HG03064 (cell line): ENCODE measurements around the gene RAB3C.
"Not testable (repeated sequence)": the region's sequence is repeated elsewhere in the genome, so short reads cannot be mapped to it uniquely, and the experiment has no call there.

ENCODE experiments used
- ATAC-seq: cut with Tn5 transposase; IDR thresholded peaks from one replicate; pipeline ENCODE4 v1.9.1; 2021; ENCODE audit warnings: low read depth; ENCODE audit not compliant: unreplicated experiment

Gene RAB3C

DNA sequence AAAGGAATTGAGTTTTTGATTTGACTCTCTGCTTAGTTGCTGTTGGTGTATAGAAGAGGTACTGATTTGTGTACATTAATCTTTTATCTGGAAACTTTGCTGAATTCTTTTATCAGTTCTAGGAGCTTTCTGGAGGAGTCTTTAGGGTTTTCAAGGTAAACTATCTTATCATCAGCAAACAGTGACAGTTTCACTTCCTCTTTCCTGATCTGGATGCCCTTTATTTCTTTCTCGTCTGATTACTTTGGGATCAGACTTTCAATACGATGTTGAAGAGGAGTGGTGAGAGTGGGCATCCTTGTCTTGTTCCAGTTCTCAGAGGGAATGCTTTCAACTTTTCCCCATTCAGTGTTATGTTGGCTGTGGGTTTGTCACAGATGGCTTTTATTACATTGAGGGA lies 17.7 kb downstream of the RAB3C start:
- not testable (repeated sequence) for ATAC-seq

DNA sequence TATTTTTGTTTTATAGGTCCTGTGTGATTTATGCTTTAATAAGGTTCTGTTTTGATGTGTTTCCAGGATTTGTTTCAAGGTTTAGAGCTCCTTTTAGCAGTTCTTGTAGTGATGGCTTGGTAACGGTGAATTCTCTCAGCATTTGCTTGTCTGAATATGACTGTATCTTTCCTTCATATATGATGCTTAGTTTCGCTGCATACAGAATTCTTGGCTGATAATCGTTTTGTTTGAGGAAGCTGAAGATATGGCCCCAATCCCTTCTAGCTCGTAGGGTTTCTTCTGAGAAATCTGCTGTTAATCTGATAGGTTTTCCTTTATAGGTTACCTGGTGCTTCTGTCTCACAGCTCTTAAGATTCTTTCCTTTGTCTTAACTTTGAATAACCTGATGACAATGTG lies 20.0 kb downstream of the RAB3C start:
- ATAC-seq: not testable (repeated sequence)

DNA sequence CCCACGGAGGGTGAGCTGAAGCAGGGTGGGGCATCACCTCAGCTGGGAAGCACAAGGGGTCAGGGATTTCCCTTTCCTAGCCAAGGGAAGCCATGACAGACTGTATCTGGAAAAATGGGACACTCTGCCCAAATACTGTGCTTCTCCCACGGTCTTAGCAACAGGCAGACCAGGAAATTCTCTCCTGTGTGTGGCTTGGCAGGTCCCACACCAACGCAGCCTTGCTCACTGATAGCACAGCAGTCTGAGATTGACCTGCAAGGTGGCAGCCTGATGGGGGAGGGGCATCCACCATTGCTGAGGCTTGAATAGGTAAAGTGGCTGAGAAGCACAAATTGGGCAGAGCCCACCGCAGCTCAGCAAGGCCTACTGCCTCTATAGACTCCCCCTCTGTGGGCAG lies 23.2 kb downstream of the RAB3C start:
- no peak for ATAC-seq

DNA sequence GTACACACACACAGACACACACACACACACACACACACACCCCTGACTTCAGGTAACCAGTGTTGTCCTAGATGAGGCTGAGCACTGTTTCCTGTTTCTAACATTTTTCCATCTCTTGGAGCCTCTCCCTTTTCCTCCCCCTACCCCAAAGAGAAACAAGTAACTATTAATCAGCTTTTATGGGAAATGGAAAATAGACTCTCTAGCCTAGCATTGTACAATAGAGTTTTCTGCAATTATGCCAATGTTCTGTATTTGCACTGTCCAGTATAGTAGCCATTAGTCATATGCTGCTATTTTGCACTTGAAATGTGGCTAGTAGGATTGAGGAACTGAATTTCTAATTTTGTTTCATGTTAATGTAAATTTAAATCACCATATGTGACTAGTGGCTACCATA lies 33.1 kb downstream of the RAB3C start:
- no peak for ATAC-seq

DNA sequence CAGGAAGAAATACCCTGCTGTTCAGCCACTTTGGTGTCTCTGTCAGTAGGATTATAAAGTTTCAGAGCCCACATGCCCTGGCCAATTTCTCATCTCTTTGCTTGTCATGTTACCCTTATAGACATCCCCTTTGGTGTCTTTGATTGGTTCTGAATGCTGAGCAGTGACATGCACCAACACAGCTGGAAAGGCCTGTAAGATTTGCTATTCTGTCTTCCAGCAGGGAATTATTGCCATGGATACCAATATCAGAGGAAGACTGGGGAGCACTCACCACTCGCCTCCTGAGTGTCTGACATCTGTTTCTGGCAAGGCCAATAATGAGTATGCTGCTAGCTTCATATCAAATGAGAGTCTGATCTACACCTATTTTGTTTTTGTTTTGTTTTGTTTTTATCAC lies 34.4 kb downstream of the RAB3C start:
- no peak for ATAC-seq

DNA sequence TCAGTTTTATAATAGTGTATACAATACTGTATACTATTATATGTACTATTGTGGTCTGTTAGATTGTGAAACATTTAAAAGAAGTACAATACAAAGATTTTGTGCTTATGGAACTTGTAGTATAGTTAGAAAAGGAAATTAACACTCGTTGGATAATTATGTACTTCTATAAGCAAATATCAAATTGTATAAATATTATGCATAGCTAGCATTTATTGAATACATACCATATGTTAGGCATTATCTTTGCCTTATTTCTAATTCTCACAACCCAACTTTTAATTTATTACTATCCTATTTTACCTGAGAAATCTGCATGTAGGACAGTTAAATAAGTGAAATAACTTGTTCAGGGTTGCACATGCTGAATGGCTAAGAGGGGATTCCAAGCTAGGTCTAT lies 37.5 kb downstream of the RAB3C start:
- no peak for ATAC-seq

DNA sequence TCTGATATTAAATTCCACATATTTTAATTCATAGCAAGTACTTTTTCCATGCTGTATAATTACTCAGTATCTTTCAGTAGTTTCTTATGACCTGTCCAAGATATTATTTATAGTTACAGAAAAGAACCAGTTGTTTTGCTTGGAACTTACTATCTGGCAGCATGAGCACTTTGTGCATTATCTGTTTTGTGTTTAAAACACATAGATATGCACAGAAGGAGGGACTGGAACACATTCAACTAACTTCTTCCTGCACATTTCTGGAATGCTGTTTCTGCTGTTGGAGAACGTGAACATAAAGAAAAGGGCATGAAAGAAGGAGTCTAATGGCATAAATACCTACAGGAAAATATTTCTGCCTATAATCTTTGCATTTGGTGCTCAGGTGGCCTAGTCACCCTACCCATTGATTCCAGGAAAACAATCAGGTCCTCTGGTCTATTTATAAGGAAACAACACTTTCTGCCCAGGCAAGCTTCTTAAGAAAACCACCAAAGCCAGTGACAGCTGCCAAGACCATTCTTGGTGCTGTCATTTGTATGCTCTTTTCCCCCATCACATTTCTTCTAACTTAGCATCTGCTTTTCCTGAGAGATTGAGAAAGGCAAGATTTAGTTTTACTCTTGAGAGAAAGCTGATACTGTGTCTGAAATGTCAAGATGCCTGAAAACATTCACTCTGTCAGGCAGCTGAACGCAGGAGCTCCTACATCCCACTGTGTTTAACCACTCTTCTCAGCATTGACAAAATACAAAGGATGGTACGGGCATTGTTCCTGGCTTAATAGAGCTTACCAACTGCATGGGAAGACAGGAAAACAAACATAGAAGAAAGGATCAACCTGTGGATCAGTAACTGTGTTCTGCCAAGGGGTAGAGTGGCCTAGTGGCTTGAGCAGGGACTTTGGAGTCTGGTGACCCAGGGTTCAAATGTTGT lies 40.3 kb downstream of the RAB3C start:
- ATAC-seq: no peak

DNA sequence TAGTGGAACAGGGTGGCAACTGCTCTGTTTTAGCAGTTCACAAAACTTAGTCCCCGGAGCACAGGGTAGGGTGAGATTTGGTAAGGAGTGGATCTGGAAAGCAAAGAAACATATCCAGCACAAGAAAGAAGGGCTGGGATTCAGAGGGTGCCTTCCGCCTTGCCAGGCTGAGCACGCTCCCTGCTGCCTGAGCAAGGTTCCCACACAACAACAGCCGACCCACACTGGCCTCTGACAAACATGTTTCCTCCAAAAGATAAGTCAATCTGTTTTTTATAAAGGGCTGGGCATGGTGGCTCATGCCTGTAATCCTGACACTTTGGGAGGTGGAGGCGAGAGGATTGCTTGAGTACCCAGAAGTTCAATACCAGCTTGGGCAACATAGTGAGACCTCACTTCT lies 45.8 kb downstream of the RAB3C start:
- ATAC-seq: no peak

DNA sequence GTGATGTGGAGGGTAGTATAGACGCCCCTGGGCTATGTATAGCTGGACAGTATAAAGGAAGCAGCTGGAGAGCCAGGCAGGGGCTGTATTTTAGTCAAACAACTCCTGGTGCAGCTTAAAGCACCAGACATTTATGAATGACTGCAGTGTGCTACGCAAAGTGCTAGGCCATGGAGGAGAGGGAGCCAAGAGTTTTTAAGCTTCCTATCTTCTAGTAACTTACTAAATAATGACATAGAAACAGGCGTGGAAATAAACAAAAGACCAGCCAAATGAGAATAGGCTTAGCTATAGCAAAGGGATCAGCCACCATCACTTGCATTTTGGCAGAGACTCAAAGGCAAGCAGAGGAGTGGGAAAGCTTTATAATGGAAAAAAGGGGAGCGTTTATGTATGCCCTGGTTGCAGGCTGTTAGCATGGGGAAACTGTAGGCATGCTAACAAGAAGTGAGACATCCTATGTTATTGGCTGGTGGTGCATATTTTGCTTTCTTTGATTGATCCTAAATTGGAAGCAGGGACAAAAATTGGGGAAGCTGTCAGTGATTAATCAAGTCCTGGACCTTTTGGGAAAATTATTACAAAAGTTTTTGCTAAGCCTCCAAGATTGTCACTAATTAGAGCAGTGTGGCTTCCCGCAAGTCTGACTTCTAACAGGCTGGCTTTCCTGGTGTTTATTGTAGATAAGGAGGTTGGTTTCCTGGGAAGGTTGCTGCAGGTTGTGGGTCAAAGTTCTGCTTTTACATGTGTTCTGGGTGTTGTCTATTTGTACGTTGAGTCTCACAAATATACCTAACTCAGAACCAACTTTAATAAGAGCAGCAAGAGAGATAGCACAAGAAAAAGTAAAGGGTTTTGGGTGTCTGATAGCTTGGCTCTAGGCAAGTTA lies 46.6 kb downstream of the RAB3C start:
- ATAC-seq: no peak

DNA sequence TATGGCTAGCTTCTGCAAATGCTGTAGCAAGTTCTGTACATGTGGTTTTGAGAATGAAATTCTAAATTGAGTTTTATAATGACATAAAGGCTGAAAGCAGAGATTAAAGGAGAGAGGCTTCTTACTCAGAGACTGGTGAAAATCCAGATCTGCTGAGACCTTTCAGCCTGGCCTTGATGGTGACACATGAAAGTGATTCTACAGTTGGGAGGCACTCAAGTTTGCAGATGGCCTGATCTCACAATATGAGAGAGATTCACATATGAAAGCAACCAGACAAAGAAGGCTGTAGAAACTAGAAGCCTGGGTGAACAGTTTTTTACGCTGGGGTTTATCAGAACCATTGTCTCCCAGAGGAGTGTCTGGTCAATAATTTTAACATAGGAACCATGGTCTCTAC lies 49.0 kb downstream of the RAB3C start:
- no peak for ATAC-seq

DNA sequence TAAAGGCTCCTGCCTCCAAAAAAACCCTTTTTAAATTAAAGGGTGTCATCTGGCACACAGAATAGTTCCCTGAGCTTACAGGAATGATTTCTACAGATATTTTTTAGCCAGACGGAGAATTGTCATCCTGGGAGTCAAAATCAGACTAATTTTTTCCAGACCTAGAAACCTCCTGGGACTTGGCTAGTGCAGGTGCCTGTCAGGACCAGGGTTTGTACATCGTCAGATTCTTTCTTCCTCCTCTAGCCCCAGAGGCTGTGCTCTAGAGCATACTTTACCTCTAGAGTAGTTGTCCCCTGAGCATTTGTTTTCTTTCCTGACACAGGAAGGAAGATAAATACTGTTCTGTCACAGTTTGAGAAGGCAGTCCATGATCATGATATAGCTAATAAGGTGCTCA lies 52.5 kb downstream of the RAB3C start:
- no peak for ATAC-seq

DNA sequence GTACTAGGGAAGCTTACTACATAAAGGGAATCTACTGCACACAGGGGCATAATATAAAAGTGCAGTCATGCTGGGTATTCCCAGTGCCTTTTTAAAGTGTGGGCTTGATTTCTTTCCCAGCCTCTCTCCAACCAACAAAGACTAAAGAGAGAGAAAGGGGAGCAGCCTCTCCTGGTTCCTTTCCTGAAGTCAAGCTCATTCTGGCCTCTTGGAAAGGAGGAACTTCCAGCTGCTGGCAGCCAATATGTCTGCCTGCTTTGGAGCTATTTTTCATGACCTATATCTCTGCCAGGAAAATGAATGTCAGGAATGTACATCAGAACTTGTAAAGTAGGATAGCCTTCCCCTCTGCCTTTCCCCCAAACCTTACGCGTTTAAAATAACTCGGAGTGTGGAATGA lies 57.1 kb downstream of the RAB3C start:
- ATAC-seq: no peak

DNA sequence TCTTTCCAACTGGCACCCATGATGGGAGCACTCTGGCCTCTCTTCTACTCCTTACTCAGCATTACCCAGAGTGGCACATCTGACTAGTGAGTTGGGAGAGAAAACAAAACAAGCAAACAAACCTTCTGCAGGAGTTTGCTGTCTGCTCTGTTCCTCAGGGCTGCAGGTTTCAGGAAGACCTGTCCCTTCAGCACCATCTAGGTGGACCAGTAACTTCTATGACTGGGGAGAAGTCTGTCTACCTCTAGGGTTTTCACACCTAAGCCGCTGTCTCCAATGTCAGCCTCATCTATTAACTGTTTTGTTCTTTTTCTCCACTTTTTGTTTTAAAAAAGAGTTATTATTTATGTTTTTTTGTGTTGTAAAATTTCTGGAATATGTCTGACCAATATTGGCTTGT lies 58.7 kb downstream of the RAB3C start:
- no peak for ATAC-seq

DNA sequence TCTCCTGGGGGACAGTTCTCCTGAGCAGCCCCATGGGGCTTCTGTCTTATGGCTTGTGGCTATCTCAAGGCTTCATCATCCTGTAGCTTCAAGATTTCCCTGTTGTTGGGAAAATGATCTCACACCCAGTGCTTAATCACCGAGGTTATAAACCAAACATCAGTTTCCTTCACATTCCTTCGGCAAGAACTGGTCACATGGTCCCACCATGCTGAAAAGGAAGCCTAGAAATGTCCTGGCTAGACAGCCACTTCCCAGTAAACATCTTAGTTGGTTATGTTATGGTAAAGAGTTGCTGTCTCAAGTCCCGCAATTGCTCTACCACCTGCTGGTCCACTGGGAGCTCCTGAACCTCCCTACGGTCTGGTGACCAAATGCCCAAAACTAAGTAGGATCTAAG lies 66.0 kb downstream of the RAB3C start:
- no peak for ATAC-seq

DNA sequence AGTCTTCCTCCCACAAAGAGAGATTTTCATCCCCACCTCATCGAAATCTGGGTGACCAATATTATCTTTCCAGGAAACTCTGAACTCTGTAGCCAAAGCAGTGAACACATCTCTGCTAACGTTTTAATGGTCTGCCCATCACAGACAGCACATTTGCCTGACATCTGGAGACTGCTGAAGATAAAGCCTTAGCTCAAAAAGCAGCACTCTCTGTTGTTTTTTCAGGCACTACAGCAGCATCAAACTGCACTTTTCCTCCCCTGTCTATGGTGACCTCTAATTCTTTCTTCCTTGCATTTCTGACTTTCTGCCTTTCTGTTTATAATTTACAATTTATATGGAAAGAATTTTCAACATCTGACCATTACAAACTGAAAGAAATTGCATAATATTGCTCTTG lies 66.8 kb downstream of the RAB3C start:
- ATAC-seq: no peak

DNA sequence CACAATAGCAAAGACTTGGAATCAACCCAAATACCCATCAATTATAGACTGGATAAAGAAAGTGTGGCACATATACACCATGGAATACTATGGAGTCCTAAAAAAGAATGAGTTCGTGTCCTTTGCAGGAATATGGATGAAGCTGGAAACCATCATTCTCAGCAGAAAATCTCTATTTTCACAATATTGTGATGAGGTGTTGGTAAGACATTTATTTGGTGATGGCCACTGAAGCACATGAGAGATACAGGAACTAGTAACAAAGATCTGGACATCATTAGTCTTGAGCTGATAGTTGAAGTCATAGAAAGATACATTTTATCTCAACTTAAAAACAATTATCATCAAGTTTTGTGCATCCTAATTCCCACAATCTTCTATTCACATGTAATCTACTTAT lies 70.6 kb downstream of the RAB3C start:
- ATAC-seq: no peak

DNA sequence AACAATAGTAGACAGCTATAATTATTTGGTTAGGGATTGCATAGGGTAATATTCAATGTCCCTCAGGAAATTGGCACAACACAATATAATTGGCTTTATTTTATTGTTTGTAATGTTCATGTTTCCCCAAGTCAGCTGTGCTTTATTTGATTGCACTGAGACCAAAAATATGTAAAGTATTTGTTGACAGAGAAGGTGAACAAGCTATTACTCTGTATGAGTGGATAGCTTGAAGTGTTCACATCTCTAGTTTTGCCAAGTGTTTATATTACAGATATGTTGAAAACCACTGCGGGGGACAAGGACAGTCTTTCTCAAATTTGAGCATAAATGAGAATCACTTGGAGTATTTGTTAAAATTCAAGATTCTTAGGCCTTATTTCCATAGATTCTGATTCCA lies 83.3 kb downstream of the RAB3C start:
- ATAC-seq: no peak

DNA sequence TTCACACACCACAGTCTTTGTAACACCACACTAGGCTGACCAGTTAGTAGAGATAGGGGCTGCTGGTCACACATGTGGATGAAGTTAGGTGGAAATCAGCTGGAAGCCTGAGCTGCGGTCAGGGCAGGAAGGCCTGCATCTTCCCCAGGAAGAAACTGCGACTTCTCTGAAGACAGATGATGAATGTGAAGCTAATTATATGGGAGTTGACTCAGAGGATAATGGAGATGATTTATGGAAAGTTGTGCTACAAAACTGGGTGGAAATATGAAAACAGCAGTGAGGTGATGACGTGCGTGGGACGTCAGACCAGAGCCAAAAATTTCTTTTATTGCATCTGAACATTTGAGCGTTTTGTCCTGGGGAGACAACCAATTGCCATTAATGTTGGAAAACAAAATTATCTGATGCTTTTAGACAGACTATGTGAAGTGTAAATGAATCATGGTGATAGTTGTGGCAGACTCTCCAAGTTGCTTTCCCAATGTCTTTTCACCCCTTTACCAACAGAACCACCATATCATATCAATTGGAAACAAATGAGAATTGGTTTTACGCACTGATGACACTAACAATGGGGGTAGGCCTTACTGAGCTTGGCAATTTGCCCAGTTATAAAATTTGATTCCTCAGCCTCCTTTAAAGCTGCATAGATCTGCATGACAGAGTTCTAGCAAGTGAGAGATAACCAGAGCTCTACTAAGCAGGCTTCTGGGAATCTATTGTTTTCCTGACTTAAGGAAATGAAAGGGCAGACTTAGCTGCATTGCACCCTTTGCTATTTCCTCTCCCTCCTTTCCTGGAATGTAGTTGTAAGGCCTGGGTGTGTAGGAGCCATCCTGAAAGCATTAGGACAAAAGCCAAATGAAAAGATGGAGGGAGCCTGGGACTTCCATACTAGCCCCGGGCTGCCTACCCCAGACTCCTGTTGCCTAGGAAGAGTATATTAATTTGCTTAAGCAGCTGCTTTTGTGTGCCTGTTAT lies 84.0 kb downstream of the RAB3C start:
- ATAC-seq: no peak

DNA sequence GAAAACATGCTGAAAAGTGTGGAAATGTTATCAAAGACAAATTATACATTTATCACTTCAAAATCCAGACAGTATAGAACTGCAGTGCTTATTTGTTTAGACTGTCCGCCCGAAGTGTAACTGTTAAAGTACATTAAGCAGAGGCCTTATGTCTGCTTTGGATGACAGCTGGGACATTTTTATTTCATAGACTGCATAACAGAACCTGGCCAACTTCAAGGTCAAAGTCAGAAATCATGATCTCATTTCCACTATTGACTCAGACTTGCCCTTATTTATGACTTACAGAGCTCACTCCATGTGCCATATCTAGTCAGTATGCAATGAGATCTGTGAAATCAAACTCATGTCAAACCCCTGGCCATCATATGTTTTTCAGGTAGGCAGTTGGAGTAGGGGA lies 87.7 kb downstream of the RAB3C start:
- no peak for ATAC-seq

DNA sequence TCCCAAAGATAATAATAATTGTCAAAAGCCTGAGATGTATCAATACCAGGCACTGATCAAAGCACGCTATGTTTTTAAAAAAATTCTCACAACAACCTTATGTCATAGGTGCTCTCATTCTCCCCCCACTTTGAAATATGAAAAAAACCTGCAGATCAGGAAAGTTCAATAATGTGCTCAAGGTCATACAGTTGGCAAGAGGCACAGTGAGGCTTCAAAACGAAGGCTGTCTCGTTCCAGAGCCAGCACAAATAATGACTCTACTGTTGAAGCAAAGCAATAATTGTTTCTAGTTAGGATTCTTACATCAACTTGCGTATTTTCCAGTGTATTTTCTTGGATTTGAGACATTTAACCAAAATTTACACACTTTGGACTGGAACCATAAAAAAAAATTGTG lies 88.3 kb downstream of the RAB3C start:
- ATAC-seq: no peak

DNA sequence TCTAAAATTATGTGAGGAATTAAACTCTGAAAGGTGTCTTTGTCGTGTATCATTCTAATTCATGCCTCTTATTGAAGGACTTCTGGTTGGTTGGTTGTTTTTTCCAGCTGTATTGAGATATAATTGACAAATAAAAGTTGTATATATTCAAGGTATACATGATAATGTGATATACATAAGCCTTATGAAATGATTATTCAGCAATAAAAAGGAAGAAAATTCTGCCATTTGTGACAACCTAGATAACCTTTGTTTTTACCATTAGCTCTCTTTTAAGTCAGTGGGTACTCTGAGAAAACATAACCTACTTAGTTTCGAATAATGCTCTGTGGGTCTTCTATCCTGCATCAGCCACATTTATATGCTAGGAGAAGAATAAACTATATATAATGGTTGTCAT lies 89.6 kb downstream of the RAB3C start:
- ATAC-seq: no peak
